ENCODE data around the gene TWSG1. TPM values are rescaled to one million over a fixed set of nuclear protein-coding genes. Genes with fewer than 3 reads are reported as not detected.

The TWSG1 gene
- total RNA-seq, 1 donor from 2014 or later = 25.8 TPM

GRCh38 chr18:9321017-9321452 is 13.5 kb upstream of the TWSG1 start:
- FAIRE-seq = no peak
- no peak for TF ChIP-seq CTCF (IDR thresholded peaks at IDR 0.05; ENCODE audit: insufficient read depth, low read length, severe bottlenecking)
- Histone ChIP-seq H3K36me3 (ENCODE audit: control insufficient read depth, insufficient read depth, low read length) (no peaks in the 10 kb centered on the region), H3K4me3 (ENCODE audit: low read depth, low read length) (no peak overlapping the region), H3K27me3 (ENCODE audit: control insufficient read depth, insufficient read depth, low read length) (no peaks in the 10 kb centered on the region)
- DNase-seq (ENCODE audit: low read depth) = no peak

- no peak overlapping the region for H3K4me3 ChIP-seq (ENCODE audit: low read depth, low read length)
- no peak for DNase-seq (ENCODE audit: low read depth)
- no peak for FAIRE-seq
- H3K36me3 ChIP-seq (ENCODE audit: control insufficient read depth, insufficient read depth, low read length) = no peaks in the 10 kb centered on the region
- no peak for TF ChIP-seq CTCF (IDR thresholded peaks at IDR 0.05; ENCODE audit: insufficient read depth, low read length, severe bottlenecking)
- H3K27me3 ChIP-seq (ENCODE audit: control insufficient read depth, insufficient read depth, low read length) = no peaks in the 10 kb centered on the region
Measured at GRCh38 chr18:9321736-9322135, 12.8 kb upstream of the TWSG1 start.

- Histone ChIP-seq H3K36me3 (ENCODE audit: control insufficient read depth, insufficient read depth, low read length) (no peaks in the 10 kb centered on the region), H3K4me3 (ENCODE audit: low read depth, low read length) (no peak overlapping the region), H3K27me3 (ENCODE audit: control insufficient read depth, insufficient read depth, low read length) (no peaks in the 10 kb centered on the region)
- DNase-seq (ENCODE audit: low read depth) (no peak), FAIRE-seq (no peak)
- TF ChIP-seq CTCF (IDR thresholded peaks at IDR 0.05; ENCODE audit: insufficient read depth, low read length, severe bottlenecking) = no peak
Measured at GRCh38 chr18:9322744-9323143, 11.8 kb upstream of the TWSG1 start.

- DNase-seq (ENCODE audit: low read depth) (peak; percentile 67), FAIRE-seq (no peak)
- TF ChIP-seq CTCF (IDR thresholded peaks at IDR 0.05; ENCODE audit: insufficient read depth, low read length, severe bottlenecking) = no peak
Measured at GRCh38 chr18:9323750-9324445, 10.7 kb upstream of the TWSG1 start.

GRCh38 chr18:9325716-9326115 is 8.9 kb upstream of the TWSG1 start:
- H3K4me3 ChIP-seq (ENCODE audit: low read depth, low read length) = no peak overlapping the region
- no peaks in the 10 kb centered on the region for H3K36me3 ChIP-seq (ENCODE audit: control insufficient read depth, insufficient read depth, low read length)
- FAIRE-seq (no peak), DNase-seq (ENCODE audit: low read depth) (no peak)
- no peaks in the 10 kb centered on the region for H3K27me3 ChIP-seq (ENCODE audit: control insufficient read depth, insufficient read depth, low read length)
- no peak for TF ChIP-seq CTCF (IDR thresholded peaks at IDR 0.05; ENCODE audit: insufficient read depth, low read length, severe bottlenecking)

More at GRCh38 chr18:9323750-9324445, 10.7 kb upstream of the TWSG1 start:
- H3K27me3 ChIP-seq (ENCODE audit: control insufficient read depth, insufficient read depth, low read length) = no peaks in the 10 kb centered on the region
- no peak overlapping the region for H3K4me3 ChIP-seq (ENCODE audit: low read depth, low read length)
- H3K36me3 ChIP-seq (ENCODE audit: control insufficient read depth, insufficient read depth, low read length) = no peaks in the 10 kb centered on the region

GRCh38 chr18:9328776-9329175 is 5.8 kb upstream of the TWSG1 start:
- no peak for FAIRE-seq
- no peak for DNase-seq (ENCODE audit: low read depth)
- Histone ChIP-seq H3K4me3 (ENCODE audit: low read depth, low read length) (no peak overlapping the region), H3K36me3 (ENCODE audit: control insufficient read depth, insufficient read depth, low read length) (no peaks in the 10 kb centered on the region), H3K27me3 (ENCODE audit: control insufficient read depth, insufficient read depth, low read length) (no peaks in the 10 kb centered on the region)
- TF ChIP-seq CTCF (IDR thresholded peaks at IDR 0.05; ENCODE audit: insufficient read depth, low read length, severe bottlenecking) = no peak
